Right ventricle myocardium superior (tissue), 1 donor: ENCODE results near the gene WNT9A. TPM values are rescaled to one million over a fixed set of nuclear protein-coding genes. Genes with fewer than 3 reads are reported as not detected.

ENCODE experiments used
- ATAC-seq: fragments of 200-7000 bp; cut with Tn5 transposase; one replicate; pipeline ENCODE4 v1.9.1; 2020; ENCODE audit warnings: mild to moderate bottlenecking; ENCODE audit not compliant: poor library complexity
- DNase-seq: peaks from one replicate; pipeline ENCODE4 v3.0.0-alpha.2; 2020
- intact Hi-C: fragments of 100-400 bp; cut with DNase I; formaldehyde crosslinking; loops from one replicate; pipeline ENCODE4 v1.11.2; 2022
- total RNA-seq: library from RNA; stranded (reverse); fragmentation: NEBNext Ultra II Directional; extraction: Animal tissue kit (Norgen Biotek cat#: 25700); gene quantifications from one replicate; pipeline ENCODE4 v1.2.1, GENCODE V29; 2021
- donor health status: DM: no; HTN: yes; CAD: no; lungs with severe emphysema.

WNT9A gene
- total RNA-seq, 1 donor from 2014 or later = 0.59 TPM

DNA sequence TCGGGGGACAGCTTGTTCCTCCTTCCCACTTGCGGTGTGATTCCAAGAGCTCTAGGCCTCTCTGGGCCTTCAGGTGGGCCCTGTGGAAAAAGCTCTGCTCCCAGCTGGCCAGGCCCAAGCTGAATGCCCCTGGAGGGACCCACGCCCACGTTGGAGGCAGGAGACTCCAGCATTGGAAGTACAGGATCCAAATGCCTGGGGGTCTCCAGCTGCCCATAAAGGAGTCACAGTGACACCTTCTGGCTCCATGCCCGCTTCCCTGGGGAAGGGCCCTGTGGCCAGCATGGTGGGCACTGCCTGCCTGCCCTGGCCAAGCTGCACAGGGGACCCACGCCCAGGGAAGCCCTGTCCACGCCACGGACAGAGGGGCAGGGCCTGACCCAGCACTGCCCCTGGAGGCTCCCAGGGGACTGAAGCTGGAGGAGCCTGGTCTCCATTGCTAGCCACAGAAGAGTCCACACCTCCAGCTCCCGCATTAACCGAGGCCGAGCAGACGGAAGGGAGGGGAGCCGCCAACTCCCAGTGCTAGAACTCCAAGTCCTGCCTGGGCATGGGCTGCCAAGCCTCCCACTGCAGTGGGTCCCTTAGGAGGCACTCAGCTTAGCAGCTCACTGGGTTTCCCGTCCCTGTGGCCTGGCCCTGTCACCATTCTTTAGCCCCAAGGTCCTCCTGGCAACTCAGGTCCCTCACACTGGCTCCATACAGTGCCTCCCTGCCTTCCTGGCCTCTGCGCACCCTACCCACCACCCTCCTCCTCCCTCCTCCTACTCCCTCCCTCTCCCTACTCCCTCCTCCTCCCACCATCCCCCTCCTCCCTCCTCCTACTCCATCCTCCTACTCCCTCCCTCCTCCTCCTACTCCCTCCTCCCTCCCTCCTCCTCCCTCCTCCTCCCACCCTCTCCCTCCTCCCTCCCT lies 41.9 kb downstream of the WNT9A start:
- ATAC-seq = no peak
- peak; percentile 17 for DNase-seq
- intact Hi-C loops = no loop called here

DNA sequence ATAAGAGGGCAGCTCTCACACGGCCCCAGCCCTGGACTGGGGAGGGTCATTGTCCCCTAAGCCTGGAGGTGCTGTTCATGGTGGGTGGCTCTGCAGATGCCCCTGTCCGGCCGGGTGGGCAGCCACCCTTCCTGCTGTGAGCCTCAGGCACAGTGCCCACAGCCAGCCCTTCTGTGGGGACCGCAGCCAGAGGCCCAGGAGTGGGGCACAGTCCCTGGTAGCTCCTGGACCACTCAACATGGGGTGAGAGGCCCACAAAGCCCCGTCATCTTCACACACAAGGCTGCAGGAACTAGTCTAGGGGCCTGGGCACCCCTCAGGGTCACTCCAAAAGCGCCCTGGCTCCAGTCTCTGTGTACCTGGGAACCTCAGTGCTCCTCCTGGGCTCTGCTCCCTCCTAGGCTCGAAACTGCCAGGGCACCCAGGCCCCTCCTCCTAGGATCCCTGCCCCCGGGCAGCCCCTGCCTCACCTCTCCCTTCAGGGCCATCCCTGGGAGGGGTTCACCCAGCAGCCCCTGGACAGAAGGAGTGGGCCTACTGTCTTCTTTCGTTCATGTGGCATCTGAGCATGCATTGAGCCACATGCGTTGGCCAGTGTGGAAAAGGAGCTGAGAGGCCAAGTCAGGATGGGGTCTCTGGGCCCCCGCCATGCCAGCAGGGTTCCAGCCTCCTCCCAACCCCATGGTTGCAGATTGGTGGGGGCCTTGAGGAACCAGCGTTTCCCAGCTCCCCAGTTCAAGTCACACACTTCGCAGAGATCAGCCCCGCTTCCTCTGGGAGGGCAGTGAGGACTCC lies 43.0 kb downstream of the WNT9A start:
- ATAC-seq (no peak), DNase-seq (peak; percentile 24)
- intact Hi-C loops = no loop called here

DNA sequence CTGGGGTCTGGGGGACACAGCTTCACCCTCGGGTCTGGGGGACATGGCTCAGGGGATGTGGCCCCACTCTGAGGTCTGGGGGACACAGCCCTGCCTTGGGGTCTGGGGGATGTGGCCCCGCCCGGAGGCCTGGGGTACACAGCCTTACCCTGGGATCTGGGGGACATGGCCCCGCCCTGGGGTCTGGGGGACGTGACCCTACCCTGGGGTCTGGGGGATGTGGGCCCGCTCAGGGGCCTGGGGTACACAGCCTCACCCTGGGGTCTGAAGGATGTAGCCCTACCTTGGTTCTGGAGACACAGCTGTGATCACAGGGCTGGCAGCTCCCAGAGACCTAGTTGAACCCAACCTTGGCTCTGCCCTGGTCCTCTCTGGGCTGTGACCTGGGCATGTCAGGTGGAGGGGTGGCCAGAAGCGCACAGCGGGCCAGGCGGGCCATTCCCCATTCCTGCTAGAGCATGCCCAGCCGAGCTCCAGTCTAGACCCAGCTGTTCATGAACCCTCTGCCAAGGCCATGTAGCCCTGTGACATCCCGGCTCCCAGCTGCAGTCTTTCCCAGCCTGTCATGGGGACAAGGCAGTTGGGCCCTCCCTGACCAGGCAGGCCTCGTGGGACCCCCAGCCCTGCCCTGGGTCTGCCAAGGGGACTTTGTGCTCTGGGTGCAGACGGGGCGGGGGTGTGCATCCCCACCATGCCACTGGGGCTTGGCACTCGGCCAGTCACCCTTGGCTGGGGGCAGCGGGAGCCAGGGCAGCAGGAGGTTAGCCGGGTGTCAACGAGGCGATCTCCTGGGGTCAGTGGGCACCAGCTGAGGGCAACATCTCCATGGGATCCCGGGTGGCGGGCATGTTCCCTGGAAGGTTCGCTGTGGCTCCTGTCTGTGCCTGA lies 43.9 kb downstream of the WNT9A start:
- DNase-seq = peak; percentile 38
- no peak for ATAC-seq
- intact Hi-C loops = no loop called here

- DNase-seq (peak; percentile 17), ATAC-seq (no peak)
- intact Hi-C loops = no loop called here
These were observed 44.6 kb downstream of the WNT9A start for GRCh38 chr1:227903061-227903521.

- ATAC-seq (no peak), DNase-seq (peak; percentile 31)
- intact Hi-C loops = no loop called here
These were observed 45.1 kb downstream of the WNT9A start for GRCh38 chr1:227902641-227902990.

GRCh38 chr1:227901906-227902640 lies 45.7 kb downstream of the WNT9A start:
- intact Hi-C loops = no loop called here
- no peak for ATAC-seq
- peak; percentile 38 for DNase-seq

- ATAC-seq (no peak), DNase-seq (peak; percentile 27)
- intact Hi-C loops = no loop called here
These were observed 46.4 kb downstream of the WNT9A start for GRCh38 chr1:227901239-227901905.

DNA sequence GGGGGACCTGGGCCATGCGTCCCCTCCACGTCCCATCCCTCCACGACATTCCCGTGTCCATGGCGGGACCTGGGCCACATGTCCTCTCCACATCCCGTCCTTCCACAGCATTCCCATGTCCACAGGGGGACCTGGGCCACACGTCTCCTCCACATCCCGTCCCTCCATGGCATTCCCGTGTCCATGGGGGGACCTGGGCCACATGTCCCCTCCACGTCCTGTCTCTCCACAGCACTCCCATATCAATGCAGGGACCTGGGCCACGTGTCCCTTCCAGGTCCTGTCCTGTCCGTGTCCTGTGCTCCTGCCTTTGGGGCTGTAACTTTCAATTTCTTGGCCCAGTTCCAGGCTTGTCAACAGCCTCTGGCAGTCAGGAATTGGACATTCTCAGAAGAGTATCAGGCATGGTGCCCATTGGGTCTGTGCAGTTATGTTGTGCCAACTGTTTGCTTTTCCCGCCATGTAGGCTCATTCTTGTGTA lies 47.1 kb downstream of the WNT9A start:
- ATAC-seq = no peak
- DNase-seq = peak; percentile 21
- intact Hi-C loops = no loop called here

DNA sequence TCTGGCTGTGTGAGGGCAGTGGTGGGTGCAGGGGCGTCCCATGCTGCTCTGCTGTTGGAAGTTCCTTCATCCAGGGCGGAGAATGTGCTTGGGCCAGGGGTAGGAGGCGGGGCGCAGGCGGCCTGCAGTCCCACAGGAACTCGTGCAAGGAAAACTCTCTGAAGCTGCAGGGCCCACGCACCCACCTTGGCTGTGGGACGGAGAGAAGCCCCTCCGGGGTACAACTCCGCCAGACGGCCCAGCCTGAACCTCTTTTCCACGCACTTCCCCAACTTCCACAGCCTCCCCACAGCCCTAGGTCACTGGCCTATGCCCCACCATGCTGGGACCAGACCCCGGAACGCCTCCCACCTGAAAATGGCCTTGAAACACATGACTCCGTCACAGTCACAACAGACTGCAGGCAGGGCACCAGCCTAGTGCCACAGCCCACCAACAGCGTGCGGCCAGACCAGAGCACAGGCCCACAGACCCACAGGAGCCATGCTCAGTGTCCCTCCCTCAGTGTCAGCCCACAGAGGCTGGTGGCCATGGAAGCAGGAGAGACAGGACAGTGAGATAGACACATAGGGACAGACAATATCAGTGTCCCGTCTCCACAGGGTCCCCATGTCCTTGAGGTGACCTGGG lies 47.8 kb downstream of the WNT9A start:
- DNase-seq (peak; percentile 25), ATAC-seq (no peak)
- intact Hi-C loops = no loop called here

GRCh38 chr1:227899141-227899819 lies 48.5 kb downstream of the WNT9A start:
- intact Hi-C loops = no loop called here
- DNase-seq = peak; percentile 11

GRCh38 chr1:227898502-227899140 lies 49.1 kb downstream of the WNT9A start:
- intact Hi-C loops = no loop called here
- peak; percentile 30 for DNase-seq

More at GRCh38 chr1:227899141-227899819, 48.5 kb downstream of the WNT9A start:
- ATAC-seq = no peak

GRCh38 chr1:227897704-227898438 lies 49.9 kb downstream of the WNT9A start:
- DNase-seq = peak; percentile 19
- ATAC-seq = no peak
- intact Hi-C loops = no loop called here

More at GRCh38 chr1:227898502-227899140, 49.1 kb downstream of the WNT9A start:
- no peak for ATAC-seq

DNA sequence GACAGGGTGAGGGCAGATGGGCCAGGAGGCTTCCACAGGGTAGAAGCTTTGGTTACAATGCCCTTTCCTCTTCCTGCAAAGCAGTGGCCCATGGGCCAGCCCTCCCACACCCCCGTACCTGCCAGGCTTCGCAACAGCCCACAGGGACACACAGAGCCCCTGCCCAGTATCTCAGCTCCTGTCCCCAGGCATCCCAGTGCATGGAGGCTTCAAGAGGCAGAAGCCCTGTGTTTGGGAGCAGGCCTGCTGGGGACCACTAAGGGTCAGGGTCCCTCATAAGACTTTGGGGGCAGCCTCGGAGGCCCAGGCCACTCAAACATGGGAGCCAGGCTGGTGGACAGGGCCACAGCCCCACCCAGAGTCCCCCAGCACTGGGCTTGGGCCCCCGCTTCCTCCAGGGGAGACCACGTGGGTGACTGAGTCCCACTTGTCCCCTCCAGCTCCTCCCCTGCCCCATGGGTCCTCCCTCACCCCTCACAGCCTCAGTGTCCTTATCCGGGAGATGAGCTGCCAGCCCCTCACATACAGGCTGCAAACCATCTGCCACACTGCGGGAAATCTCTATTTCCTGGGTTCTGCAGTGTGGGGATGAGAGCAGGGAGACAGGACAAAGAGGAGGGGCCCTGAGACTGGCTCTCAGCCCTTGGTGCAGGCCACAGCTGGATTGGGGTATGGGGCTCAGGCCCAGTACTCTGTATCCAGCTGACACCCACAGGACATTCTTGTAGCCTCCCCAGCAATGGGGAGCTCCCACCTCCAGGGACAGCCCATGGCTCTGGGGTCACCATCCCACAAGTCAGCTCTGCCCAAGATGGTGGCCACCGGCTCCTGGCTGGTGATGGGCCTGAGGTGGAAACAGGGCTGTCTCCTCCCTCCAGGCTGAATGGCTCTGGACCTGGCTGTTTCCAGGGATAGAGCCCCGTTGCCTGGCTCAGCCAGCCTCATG lies 50.7 kb downstream of the WNT9A start:
- DNase-seq = peak; percentile 33
- intact Hi-C loops = no loop called here
- no peak for ATAC-seq
